K562 (cell line): ENCODE data around the gene FOXD4. TPM values are rescaled to one million over a fixed set of nuclear protein-coding genes. Genes with fewer than 3 reads are reported as not detected.

Source experiments
- CBX2 ChIP-seq: fragments of 200-600 bp; sonication (generic); IDR thresholded peaks from one replicate; pipeline ENCODE4 v1.6.1; 2012; ENCODE audit warnings: mild to moderate bottlenecking, low read length, inconsistent platforms; ENCODE audit not compliant: insufficient read depth, poor library complexity, severe bottlenecking
- CREM ChIP-seq: IDR thresholded peaks from 2 replicates; pipeline ENCODE4 v1.6.1; 2014; ENCODE audit warnings: antibody characterized with exemption, low read depth
- E2F6 ChIP-seq, 2 experiments: IDR thresholded peaks; 2 replicates each; pipeline ENCODE4 v1.6.1; 2011; ENCODE audit warnings: borderline replicate concordance in 1 of 2, control low read depth in 1 of 2, low read depth in 1 of 2, low read length in 1 of 2, mild to moderate bottlenecking in 1 of 2, mixed read lengths in 1 of 2, moderate library complexity in 1 of 2; ENCODE audit not compliant: insufficient read depth in 1 of 2, insufficient read length in 1 of 2, poor library complexity in 1 of 2, severe bottlenecking in 1 of 2; ENCODE audit errors: extremely low read depth in 1 of 2
- L3MBTL2 ChIP-seq: fragments of 450-650 bp; IDR thresholded peaks from 2 replicates; pipeline ENCODE4 v1.6.1; 2016; ENCODE audit warnings: mild to moderate bottlenecking, moderate library complexity
- NRF1 ChIP-seq, 2 experiments: fragments of 450-650 bp; IDR thresholded peaks in 1 of 2; conservative IDR thresholded peaks in 1 of 2; 2 replicates each; pipeline ENCODE4 v1.6.1; 2014; ENCODE audit warnings: mild to moderate bottlenecking in 2 of 2
- POLR2G ChIP-seq: fragments of 200-400 bp; formaldehyde crosslinking; IDR thresholded peaks from 2 replicates; pipeline ENCODE4 v1.6.1; 2017; ENCODE audit warnings: low read depth, mild to moderate bottlenecking, antibody characterized with exemption, low read length, moderate library complexity
- RBFOX2 ChIP-seq: fragments of 200-400 bp; formaldehyde crosslinking; IDR thresholded peaks from 2 replicates; pipeline ENCODE4 v1.6.1; 2017; ENCODE audit warnings: low read depth, mild to moderate bottlenecking, low read length, moderate library complexity
- SAFB ChIP-seq: fragments of 200-400 bp; formaldehyde crosslinking; IDR thresholded peaks from 2 replicates; pipeline ENCODE4 v1.6.1; 2017; ENCODE audit warnings: low read depth, low read length, borderline replicate concordance
- ZFP36 ChIP-seq: fragments of 150-350 bp; IDR thresholded peaks from 2 replicates; pipeline ENCODE4 v1.6.1; 2018; ENCODE audit warnings: low read length, low read depth; ENCODE audit not compliant: partially characterized antibody
- polyA plus RNA-seq, 8 experiments: library from polyadenylated mRNA; depleted of rRNA in 4 of 8; stranded (reverse) in 5 of 8; unstranded in 3 of 8; fragments of >200 nt; fragmentation: Nextera tagmentation in 2 of 8; fragmentation: Illumina TruSeq in 1 of 8; extraction: Ambion mirVana in 2 of 8; extraction: Trizol in 1 of 8; gene quantifications; 2 replicates each; pipeline versions ENCODE4 v1.2.1 to v1.2.3, GENCODE V29; 2011 to 2014; ENCODE audit warnings: inconsistent platforms in 1 of 8, missing spikeins in 1 of 8
- total RNA-seq, 7 experiments: library from RNA; depleted of rRNA in 6 of 7; stranded (reverse); fragments of >200 nt in 6 of 7; fragmentation: Illumina TruSeq in 2 of 7; extraction: Trizol in 2 of 7; gene quantifications; 2 replicates each; pipeline versions ENCODE4 v1.2.1 to v1.2.3, GENCODE V29; 2011 to 2021; ENCODE audit warnings: low replicate concordance in 1 of 7

Gene FOXD4
- total and polyA plus RNA-seq, 9 of the 15 experiments (the other 6 are each of a cell fraction or from before 2014, with no cell fraction given), result 0.06 to 1.0 (median 0.53) TPM; not detected in 1

- peak in 1 of 2 experiments; percentile 76 for TF ChIP-seq E2F6 (IDR thresholded peaks at IDR 0.05; ENCODE audit: borderline replicate concordance in 1 of 2, extremely low read depth in 1 of 2, insufficient read depth in 1 of 2, insufficient read length in 1 of 2, low read depth in 1 of 2, low read length in 1 of 2, poor library complexity in 1 of 2, severe bottlenecking in 1 of 2)
- peak; percentile 39; the same call in 1 of the 2 replicates for TF ChIP-seq RBFOX2
- peak in 1 of 2 experiments; percentile 35; a peak in 2 of 4 replicates for TF ChIP-seq NRF1 (conservative IDR thresholded peaks at IDR 0.05 in 1 of 2, IDR thresholded peaks at IDR 0.05 in 1 of 2)
- TF ChIP-seq L3MBTL2, result peak; percentile 52; the same call in 1 of the 2 replicates
- TF ChIP-seq CBX2, result peak; percentile 4
- TF ChIP-seq ZFP36, result peak; percentile 9
- TF ChIP-seq CREM, result peak; percentile 33; the same call in 1 of the 2 replicates
- TF ChIP-seq POLR2G, result peak; percentile 29; the same call in 1 of the 2 replicates
- TF ChIP-seq SAFB, result peak; percentile 47; the same call in 1 of the 2 replicates
Observed at GRCh38 chr9:113468-114266, 4.5 kb downstream of the FOXD4 start (continued).
